RWPE1 (cell line): ENCODE data around the gene ABCD3.
A peak's percentile ranks its signal among the peaks of the same experiment; 100 is the strongest.
"Not testable (repeated sequence)": the region's sequence is repeated elsewhere in the genome, so short reads cannot be mapped to it uniquely, and the experiment has no call there.

ENCODE experiments used
- CTCF ChIA-PET: fragments of 350-600 bp; sonication (Branson Sonifier 250); formaldehyde crosslinking; extraction: SDS; loops from one replicate; lab custom pipeline; 2021; lab: Yijun Ruan, JAX
- POLR2A ChIA-PET: fragments of 400-600 bp; formaldehyde crosslinking; extraction: SDS; loops from one replicate; lab custom pipeline; 2020; ENCODE audit warnings: antibody characterized with exemption; ENCODE audit not compliant: low non-redundant PET; lab: Yijun Ruan, JAX
- DNase-seq: peaks from one replicate; pipeline ENCODE4 v3.0.0; 2012; ENCODE audit warnings: low spot score
- H3K27ac ChIP-seq: fragments of 450-650 bp; 2 replicates; pipeline ENCODE4 v1.5.1; 2017
- TF ChIP-seq, protein P1 (sequence below): fragments of 450-650 bp; conservative IDR thresholded peaks from 2 replicates; pipeline ENCODE4 v1.5.1; 2017; ENCODE audit warnings: low read depth, mild to moderate bottlenecking

ABCD3 gene

DNA sequence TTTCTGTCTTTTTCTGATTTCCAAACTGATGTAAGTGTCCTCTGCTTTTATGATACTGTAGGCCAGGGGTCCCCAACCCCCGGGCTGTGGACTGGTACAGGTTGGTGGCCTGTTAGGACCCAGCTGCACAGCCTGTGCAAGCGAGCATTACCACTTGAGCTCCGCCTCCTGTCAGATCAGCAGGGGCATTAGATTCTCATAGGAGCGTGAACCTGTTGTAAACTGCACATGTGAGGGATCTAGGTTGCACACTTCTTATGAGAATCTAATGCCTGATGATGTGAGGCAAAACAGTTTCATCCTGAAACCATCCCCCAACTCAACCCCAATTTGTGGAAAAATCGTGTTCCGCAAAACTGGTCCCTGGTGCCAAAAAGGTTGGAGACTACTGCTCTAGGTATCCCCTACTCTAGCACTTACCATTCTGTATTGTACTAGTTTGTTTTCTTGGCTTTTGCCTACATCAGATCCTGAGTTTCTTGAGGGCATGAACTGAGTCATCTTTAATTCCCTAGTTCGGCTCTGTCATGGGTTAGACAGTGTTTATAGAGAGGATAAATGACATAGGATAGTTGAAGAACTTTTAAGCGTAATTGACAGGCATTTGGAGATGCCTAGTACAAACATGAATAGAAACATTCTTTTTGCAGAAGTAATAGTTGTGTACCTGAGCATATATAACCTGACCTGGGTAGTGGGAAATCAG lies 4.1 kb downstream of the ABCD3 start:
- CTCF ChIA-PET, result interaction anchor here (0.6 kb wide), 1 partner anchor 24 kb away, joined by 4 read pairs; no protein-coding TSS in a partner anchor
- H3K27ac ChIP-seq, result no peak overlapping the region
- DNase-seq, result peak; percentile 30
- POLR2A ChIA-PET, result no interaction called here
- TF ChIP-seq, protein P1, sequence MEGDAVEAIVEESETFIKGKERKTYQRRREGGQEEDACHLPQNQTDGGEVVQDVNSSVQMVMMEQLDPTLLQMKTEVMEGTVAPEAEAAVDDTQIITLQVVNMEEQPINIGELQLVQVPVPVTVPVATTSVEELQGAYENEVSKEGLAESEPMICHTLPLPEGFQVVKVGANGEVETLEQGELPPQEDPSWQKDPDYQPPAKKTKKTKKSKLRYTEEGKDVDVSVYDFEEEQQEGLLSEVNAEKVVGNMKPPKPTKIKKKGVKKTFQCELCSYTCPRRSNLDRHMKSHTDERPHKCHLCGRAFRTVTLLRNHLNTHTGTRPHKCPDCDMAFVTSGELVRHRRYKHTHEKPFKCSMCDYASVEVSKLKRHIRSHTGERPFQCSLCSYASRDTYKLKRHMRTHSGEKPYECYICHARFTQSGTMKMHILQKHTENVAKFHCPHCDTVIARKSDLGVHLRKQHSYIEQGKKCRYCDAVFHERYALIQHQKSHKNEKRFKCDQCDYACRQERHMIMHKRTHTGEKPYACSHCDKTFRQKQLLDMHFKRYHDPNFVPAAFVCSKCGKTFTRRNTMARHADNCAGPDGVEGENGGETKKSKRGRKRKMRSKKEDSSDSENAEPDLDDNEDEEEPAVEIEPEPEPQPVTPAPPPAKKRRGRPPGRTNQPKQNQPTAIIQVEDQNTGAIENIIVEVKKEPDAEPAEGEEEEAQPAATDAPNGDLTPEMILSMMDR, result no peak

DNA sequence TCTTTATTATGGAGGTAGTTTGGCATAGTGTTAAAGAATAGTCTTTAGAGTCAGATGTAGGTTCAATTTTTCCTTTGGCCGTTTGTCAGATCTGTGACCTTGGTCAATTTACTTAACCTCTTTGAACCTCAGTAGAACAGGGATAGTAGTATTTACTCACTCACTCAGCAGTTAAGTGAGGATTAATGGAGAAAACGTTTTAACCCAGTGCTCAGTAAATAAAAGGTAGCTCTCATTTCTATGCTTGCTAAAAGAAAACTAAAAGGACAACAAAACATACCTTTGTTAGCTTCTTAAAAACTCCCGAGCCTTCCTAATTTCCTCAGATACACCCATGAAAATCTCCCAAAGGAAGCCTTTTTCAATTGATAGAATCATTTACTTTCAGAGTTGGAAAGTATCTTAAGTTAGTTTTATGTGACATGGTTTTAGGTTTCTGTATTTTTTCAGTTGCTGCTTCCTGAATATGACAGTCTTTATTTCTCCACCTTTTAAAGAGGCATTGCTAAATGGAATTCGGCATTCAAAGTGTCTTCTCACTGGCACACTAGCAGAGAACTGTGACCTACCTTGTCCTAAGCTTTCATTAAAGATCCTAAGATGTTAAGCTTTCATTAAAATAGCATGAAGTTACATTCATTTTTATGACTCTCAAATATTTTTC lies 7.8 kb downstream of the ABCD3 start:
- TF ChIP-seq, protein P1, result no peak
- POLR2A ChIA-PET, result no interaction called here
- DNase-seq, result no peak
- no peak overlapping the region for H3K27ac ChIP-seq
- CTCF ChIA-PET, result interaction anchor here (0.6 to 0.7 kb wide), 2 partner anchors 15 to 517 kb away, joined by 3 read pairs; no protein-coding TSS in a partner anchor

DNA sequence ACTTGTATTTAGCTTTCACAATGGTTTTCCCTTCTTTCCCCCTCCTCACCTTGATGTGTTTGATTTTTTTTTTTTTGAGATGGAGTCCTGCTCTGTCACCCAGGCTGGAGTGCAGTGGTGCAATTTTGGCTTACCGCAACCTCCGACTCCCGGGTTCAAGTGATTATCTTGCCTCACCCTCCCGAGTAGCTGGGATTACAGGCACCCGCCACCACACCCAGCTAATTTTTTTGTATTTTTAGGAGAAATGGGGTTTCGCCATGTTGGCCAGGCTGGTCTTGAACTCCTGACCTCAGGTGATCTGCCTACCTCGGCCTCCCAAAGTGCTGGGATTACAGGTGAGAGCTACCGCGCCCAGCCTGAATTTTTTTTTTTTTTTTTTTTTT lies 8.3 kb downstream of the ABCD3 start:
- H3K27ac ChIP-seq, POLR2A ChIA-PET, DNase-seq: not testable (repeated sequence)
- CTCF ChIA-PET, result interaction anchor here (0.6 to 0.7 kb wide), 2 partner anchors 14 to 517 kb away, joined by 3 read pairs; no protein-coding TSS in a partner anchor

DNA sequence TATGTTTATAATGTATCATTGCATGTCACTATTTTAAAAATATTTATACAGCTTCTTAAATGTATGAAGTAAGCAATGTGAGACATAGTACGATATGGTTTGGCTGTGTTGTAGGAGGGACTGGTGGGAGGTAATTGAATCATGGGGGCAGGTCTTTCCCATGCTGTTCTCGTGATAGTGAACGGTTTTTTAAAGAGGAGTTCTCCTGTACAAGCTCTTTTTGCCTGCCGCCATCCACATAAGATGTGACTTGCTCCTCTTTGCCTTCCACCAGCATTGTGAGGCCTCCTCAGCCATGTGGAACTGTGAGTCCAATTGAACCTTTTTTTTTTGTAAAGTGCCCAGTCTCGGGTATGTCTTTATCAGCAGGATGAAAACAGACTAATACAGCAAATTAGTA lies 10.3 kb downstream of the ABCD3 start:
- DNase-seq, result no peak
- POLR2A ChIA-PET, result no interaction called here
- H3K27ac ChIP-seq, result no peak overlapping the region
- TF ChIP-seq, protein P1, result no peak
- CTCF ChIA-PET, result interaction anchor here (0.6 kb wide), 1 partner anchor 35 kb away, joined by 3 read pairs; no protein-coding TSS in a partner anchor

DNA sequence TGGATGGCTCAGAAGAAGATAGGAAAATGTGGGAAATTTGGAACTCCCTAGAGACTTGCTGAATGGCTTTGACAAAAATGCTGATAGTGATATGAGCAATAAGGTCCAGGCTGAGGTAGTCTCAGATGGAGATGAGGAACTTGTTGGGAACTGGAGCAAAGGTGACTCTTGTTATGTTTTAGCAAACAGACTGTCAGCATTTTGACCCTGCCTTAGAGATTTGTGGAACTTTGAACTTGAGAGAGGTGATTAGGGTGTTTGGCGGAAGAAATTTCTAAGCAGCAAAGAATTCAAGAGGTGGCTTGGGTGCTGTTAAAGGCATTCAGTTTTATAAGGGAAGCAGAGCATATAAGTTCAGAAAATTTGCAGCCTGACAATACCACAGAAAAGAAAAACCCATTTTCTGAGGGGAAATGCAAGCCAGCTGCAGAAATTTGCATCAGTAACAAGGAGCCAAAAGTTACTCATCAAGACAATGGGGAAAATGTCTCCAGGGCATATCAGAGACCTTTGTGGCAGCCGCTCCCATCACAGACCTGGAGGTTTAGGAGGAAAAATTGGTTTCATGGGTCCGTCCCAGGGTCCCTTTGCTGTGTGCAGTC lies 10.8 kb downstream of the ABCD3 start:
- H3K27ac ChIP-seq, POLR2A ChIA-PET, CTCF ChIA-PET, DNase-seq: not testable (repeated sequence)

DNA sequence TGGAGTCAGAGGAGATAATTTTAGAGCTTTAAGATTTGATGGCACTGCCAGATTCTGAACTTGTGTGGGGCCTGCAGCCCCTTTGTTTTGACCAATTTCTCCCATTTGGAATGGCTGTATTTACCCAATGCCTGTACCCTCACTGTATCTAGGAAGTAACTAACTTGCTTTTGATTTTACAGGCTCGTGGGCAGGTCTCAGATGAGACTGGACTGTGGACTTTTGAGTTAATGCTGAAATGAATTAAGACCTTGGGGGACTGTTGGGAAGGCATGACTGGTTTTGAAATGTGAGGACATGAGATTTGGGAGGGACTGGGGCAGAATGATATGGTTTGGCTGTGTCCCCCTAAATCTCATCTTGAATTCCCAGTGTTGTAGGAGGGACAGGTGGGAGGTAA lies 11.9 kb downstream of the ABCD3 start:
- CTCF ChIA-PET, H3K27ac ChIP-seq, POLR2A ChIA-PET, DNase-seq: not testable (repeated sequence)

DNA sequence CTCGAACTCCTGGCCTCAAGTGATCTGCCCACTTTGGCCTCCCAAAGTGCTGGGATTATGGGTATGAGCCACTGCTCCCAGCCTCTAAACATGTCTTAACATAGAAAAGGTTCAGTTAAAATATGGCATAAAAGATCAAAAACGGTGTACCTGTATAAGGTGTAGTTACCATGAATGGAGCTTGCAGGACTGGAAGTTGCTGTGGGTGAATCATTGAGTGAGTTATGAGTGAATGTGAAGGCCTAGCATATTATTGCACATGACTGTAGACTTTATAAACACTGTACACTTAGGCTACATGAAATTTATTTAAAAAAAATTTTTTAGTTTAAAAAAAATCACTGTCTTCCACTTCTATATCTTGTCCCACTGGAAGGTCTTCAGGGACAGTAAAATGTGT lies 15.7 kb downstream of the ABCD3 start:
- POLR2A ChIA-PET, result no interaction called here
- no peak for DNase-seq
- TF ChIP-seq, protein P1, result no peak
- no peak overlapping the region for H3K27ac ChIP-seq
- CTCF ChIA-PET, result interaction anchor here (0.6 to 0.7 kb wide), 3 partner anchors 33 to 620 kb away, joined by 5 to 7 read pairs (median 6); no protein-coding TSS in a partner anchor
